PC-9 (cell line): ENCODE data around the gene ZCCHC8. TPM values are rescaled to one million over a fixed set of nuclear protein-coding genes. Genes with fewer than 3 reads are reported as not detected.
"Not testable (repeated sequence)": the region's sequence is repeated elsewhere in the genome, so short reads cannot be mapped to it uniquely, and the experiment has no call there.

Experiments used
- BruUV-seq: library from RNA; stranded (reverse); fragments of 400-500 nt; replicated peaks from 2 replicates; lab custom pipeline; 2021; lab: Mats Ljungman, UMichigan
- CTCF ChIA-PET: fragments of 300-600 bp; sonication (Branson Sonifier 250); formaldehyde crosslinking; loops from one replicate; lab custom pipeline; 2022; ENCODE audit warnings: antibody characterized with exemption; lab: Charles Lee
- POLR2A ChIA-PET: fragments of 300-600 bp; sonication (Branson Sonifier 250); formaldehyde crosslinking; loops from one replicate; lab custom pipeline; 2022; ENCODE audit warnings: antibody characterized with exemption; ENCODE audit not compliant: unreplicated experiment; lab: Charles Lee
- DNase-seq, 2 experiments: peaks; one replicate each; pipeline versions ENCODE4 v3.0.0 to v3.0.0-alpha.2; 2015 to 2022; ENCODE audit warnings: mixed read lengths in 1 of 2
- H2AFZ ChIP-seq: fragments of 200-600 bp; sonication (generic); 2 replicates; pipeline ENCODE4 v1.8.1; 2017; ENCODE audit warnings: antibody characterized with exemption
- H3F3A ChIP-seq: fragments of 200-600 bp; sonication (generic); 2 replicates; pipeline ENCODE4 v1.8.1; 2017; ENCODE audit warnings: antibody characterized with exemption, mild to moderate bottlenecking, low read depth; ENCODE audit not compliant: insufficient read depth
- H3K27ac ChIP-seq: fragments of 200-600 bp; sonication (generic); 2 replicates; pipeline ENCODE4 v1.6.1; 2016; ENCODE audit warnings: mixed run types
- H3K27me3 ChIP-seq: fragments of 200-600 bp; sonication (generic); 2 replicates; pipeline ENCODE4 v1.6.1; 2016; ENCODE audit warnings: low read depth, mixed run types; ENCODE audit not compliant: insufficient read depth
- H3K36me3 ChIP-seq: fragments of 200-600 bp; sonication (generic); 2 replicates; pipeline ENCODE4 v1.6.1; 2016; ENCODE audit warnings: low read depth, mixed run types
- H3K4me1 ChIP-seq: fragments of 200-600 bp; sonication (generic); replicated peaks from 2 replicates; pipeline ENCODE4 v1.6.1; 2016; ENCODE audit warnings: mixed run types; ENCODE audit not compliant: insufficient read depth
- H3K4me2 ChIP-seq: fragments of 200-600 bp; sonication (generic); 2 replicates; pipeline ENCODE4 v1.6.1; 2017; ENCODE audit warnings: mixed run types
- H3K4me3 ChIP-seq: fragments of 200-600 bp; sonication (generic); 2 replicates; pipeline ENCODE4 v1.6.1; 2016; ENCODE audit warnings: mixed run types
- H3K79me2 ChIP-seq: fragments of 200-600 bp; sonication (generic); 2 replicates; pipeline ENCODE4 v1.6.1; 2017; ENCODE audit warnings: low read depth, mixed run types
- H3K9me2 ChIP-seq: fragments of 200-600 bp; sonication (generic); 2 replicates; pipeline ENCODE4 v1.8.1; 2017; ENCODE audit warnings: mild to moderate bottlenecking; ENCODE audit not compliant: insufficient read depth
- H3K9me3 ChIP-seq: fragments of 200-600 bp; sonication (generic); 2 replicates; pipeline ENCODE4 v1.8.1; 2016; ENCODE audit warnings: low read depth; ENCODE audit not compliant: insufficient read depth
- H4K20me1 ChIP-seq: fragments of 200-600 bp; sonication (generic); 2 replicates; pipeline ENCODE4 v1.8.1; 2017; ENCODE audit not compliant: insufficient read depth
- EZH2 ChIP-seq: fragments of 200-600 bp; sonication (generic); IDR thresholded peaks from 2 replicates; pipeline ENCODE4 v1.8.0; 2017; ENCODE audit warnings: antibody characterized with exemption, low read depth
- intact Hi-C: fragments of 100-400 bp; cut with micrococcal nuclease; formaldehyde crosslinking; loops from one replicate; pipeline ENCODE4 v1.10.0; 2022; ENCODE audit not compliant: unreplicated experiment
- total RNA-seq: library from RNA; stranded (reverse); gene quantifications from 2 replicates; pipeline ENCODE4 v1.2.3, GENCODE V29; 2021
- TF ChIP-seq, protein P1 (sequence below): fragments of 200-600 bp; sonication (generic); conservative IDR thresholded peaks from 2 replicates; pipeline ENCODE4 v1.6.1; 2017; ENCODE audit warnings: mixed run types, antibody characterized with exemption, mild to moderate bottlenecking, moderate library complexity

The ZCCHC8 gene
- total RNA-seq, 1 experiment from 2014 or later = 24.3 TPM

DNA sequence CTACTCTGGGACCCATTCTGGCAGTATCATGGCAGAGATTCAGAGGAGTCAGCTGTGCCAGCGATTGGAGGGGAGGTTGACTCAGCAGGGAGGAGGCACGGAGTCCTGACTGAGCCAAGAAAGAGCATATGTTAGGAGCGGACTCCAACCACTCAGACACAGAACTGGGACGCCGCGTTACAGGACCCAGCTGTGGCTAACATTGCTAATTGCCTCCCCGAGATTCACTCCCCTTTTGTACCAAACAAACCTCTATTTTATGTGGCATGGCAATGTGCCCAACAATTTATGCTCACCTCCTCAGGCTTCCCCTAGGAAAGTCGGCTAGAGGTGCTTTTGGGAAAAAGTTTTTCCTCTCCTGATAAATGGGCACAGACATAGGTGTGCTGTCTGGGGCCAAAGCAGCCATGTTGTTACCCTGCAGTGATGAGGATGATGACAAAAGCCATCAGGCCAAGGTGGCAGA is 63.0 kb downstream of the ZCCHC8 start:
- POLR2A ChIA-PET = no interaction called here
- intact Hi-C loops = no loop called here
- no peaks in the 10 kb centered on the region for H3K79me2 ChIP-seq
- BruUV-seq = no TSS peak
- CTCF ChIA-PET = no interaction called here
- H3K9me3 ChIP-seq = no peaks in the 10 kb centered on the region
- H3K27me3 ChIP-seq = no peaks in the 10 kb centered on the region
- no peak overlapping the region for H3K27ac ChIP-seq
- H3K4me3 ChIP-seq = no peak overlapping the region
- no peak overlapping the region for H3K4me2 ChIP-seq
- H2AFZ ChIP-seq = no peak overlapping the region
- H3K36me3 ChIP-seq = no peaks in the 10 kb centered on the region
- TF ChIP-seq, protein P1, sequence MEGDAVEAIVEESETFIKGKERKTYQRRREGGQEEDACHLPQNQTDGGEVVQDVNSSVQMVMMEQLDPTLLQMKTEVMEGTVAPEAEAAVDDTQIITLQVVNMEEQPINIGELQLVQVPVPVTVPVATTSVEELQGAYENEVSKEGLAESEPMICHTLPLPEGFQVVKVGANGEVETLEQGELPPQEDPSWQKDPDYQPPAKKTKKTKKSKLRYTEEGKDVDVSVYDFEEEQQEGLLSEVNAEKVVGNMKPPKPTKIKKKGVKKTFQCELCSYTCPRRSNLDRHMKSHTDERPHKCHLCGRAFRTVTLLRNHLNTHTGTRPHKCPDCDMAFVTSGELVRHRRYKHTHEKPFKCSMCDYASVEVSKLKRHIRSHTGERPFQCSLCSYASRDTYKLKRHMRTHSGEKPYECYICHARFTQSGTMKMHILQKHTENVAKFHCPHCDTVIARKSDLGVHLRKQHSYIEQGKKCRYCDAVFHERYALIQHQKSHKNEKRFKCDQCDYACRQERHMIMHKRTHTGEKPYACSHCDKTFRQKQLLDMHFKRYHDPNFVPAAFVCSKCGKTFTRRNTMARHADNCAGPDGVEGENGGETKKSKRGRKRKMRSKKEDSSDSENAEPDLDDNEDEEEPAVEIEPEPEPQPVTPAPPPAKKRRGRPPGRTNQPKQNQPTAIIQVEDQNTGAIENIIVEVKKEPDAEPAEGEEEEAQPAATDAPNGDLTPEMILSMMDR = no peak
- no peak for TF ChIP-seq EZH2
- no peaks in the 10 kb centered on the region for H4K20me1 ChIP-seq
- no peaks in the 10 kb centered on the region for H3K9me2 ChIP-seq
- peaks cover 2% of the 10 kb centered on the region; the same call in 1 of the 2 replicates for H3F3A ChIP-seq
- 0 out of 2 replicates have a peak, but pooled peaks cover 4% of the 10 kb centered on the region for H3K4me1 ChIP-seq
- no peak for DNase-seq

DNA sequence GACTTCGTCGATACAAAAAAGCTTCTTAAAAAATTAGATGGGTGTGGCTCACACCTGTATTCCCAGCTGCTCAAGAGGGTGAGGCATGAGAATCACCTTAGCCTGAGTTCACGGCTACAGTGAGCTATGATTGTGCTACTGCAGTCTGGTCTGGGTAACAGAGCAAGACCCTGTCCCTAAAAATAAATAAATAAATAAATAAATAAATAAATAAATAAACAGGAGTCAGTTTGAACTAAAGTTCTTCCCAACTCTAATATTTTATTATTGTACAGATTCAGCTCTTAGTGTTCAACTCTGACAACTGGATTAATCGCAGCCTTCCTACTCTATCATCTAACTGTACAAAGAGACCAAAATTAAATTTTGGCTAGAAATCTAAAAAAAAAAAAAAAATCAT is 65.5 kb downstream of the ZCCHC8 start:
- Histone ChIP-seq H3K9me2 (no peaks in the 10 kb centered on the region), H3K4me1 (0 out of 2 replicates have a peak, but pooled peaks cover 4% of the 10 kb centered on the region), H3K9me3 (no peaks in the 10 kb centered on the region), H3K4me3 (no peak overlapping the region), H4K20me1 (no peaks in the 10 kb centered on the region), H3K27me3 (no peaks in the 10 kb centered on the region), H2AFZ (no peak overlapping the region), H3K79me2 (no peaks in the 10 kb centered on the region), H3K27ac (no peak overlapping the region), H3F3A (peaks cover 2% of the 10 kb centered on the region; the same call in 1 of the 2 replicates), H3K36me3 (no peaks in the 10 kb centered on the region), H3K4me2 (no peak overlapping the region)
- no TSS peak for BruUV-seq
- intact Hi-C loops = no loop called here
- no peak for DNase-seq
- TF ChIP-seq, protein P1 = no peak
- no peak for TF ChIP-seq EZH2
- ChIA-PET CTCF (no interaction called here), POLR2A (interaction anchor here (0.6 kb wide), 1 partner anchor 37 kb away, joined by 3 read pairs; no protein-coding TSS in a partner anchor)

DNA sequence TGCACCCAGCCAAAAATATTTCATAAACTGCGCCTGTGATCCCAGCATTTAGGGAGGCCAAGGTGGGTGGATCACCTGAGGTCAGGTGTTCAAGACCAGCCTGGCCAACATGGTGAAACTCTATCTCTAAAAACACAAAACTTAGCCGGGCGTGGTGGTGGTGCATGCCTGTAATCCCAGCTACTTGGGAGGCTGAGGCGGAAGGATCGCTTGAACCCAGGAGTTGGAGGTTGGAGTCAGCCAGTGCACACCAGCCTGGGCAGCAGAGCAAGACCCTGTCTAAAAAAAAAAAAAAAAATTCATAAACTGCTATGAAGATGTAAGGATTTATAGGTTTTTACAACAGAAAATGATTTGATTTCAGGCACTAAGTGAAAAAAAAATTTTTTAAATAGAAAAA is 71.7 kb downstream of the ZCCHC8 start:
- H3K79me2 ChIP-seq, H2AFZ ChIP-seq, H3F3A ChIP-seq, H3K4me2 ChIP-seq, H3K9me2 ChIP-seq, H3K4me1 ChIP-seq, H3K27ac ChIP-seq, H3K4me3 ChIP-seq, DNase-seq, CTCF ChIA-PET, H3K36me3 ChIP-seq, POLR2A ChIA-PET, H4K20me1 ChIP-seq, H3K27me3 ChIP-seq, BruUV-seq, intact Hi-C loops, H3K9me3 ChIP-seq: not testable (repeated sequence)

DNA sequence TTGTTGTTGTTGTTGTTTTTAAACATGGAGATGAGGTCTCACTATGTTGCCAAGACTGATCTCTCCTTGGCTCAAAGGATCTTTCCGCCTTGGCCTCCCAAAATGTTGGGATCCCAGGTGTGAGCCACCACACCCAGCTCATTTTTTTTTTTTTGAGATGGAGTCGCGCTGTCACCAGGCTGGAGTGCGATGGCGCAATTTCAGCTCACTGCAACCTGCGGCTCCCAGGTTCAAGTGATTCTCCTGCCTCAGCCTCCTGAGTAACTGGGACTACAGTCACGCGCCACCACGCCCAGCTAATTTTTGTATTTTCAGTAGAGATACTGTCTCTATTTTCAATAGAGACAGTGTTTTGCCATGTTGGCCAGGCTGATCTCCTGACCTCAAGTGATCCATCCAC is 73.3 kb downstream of the ZCCHC8 start:
- ChIA-PET CTCF (interaction anchor here (0.5 kb wide), 1 partner anchor 836 kb away, joined by 3 read pairs; no protein-coding TSS in a partner anchor), POLR2A (no interaction called here)
- Histone ChIP-seq H4K20me1 (no peaks in the 10 kb centered on the region), H3K9me3 (no peaks in the 10 kb centered on the region), H3K36me3 (no peaks in the 10 kb centered on the region), H3K79me2 (0 out of 2 replicates have a peak, but pooled peaks cover 4% of the 10 kb centered on the region), H3K4me2 (no peak overlapping the region), H3F3A (peaks cover 6% of the 10 kb centered on the region; the same call in 1 of the 2 replicates), H3K4me3 (no peak overlapping the region), H2AFZ (no peak overlapping the region), H3K27me3 (no peaks in the 10 kb centered on the region), H3K4me1 (peaks cover 7% of the 10 kb centered on the region; the same call in 1 of the 2 replicates), H3K9me2 (no peaks in the 10 kb centered on the region), H3K27ac (no peak overlapping the region)
- TF ChIP-seq EZH2 = no peak
- TF ChIP-seq, protein P1 = no peak
- intact Hi-C loops = no loop called here
- BruUV-seq = no TSS peak
- no peak for DNase-seq
